OCI-LY3 (cell line): ENCODE data around the gene PCGF2.

Source experiments
- CTCF ChIP-seq: fragments of 200-600, 300-600 bp; sonication (generic); IDR thresholded peaks from 2 replicates; pipeline ENCODE4 v1.5.1; 2014; ENCODE audit warnings: antibody characterized with exemption, low read length, low read depth
- EZH2phosphoT487 ChIP-seq: fragments of 200-600 bp; shearing (Covaris generic); IDR thresholded peaks from 2 replicates; pipeline ENCODE4 v1.6.1; 2018; ENCODE audit warnings: antibody characterized with exemption, mixed run types, low read depth

GRCh38 chr17:38786372-38786771 is 38.2 kb upstream of the PCGF2 start:
- TF ChIP-seq CTCF = no peak
- no peak for TF ChIP-seq EZH2phosphoT487
